Common myeloid progenitor, CD34-positive (primary cell): ENCODE measurements around the gene STX19.

Source experiments
- CTCF ChIA-PET: fragments of 350-600 bp; sonication (Branson Sonifier 250); formaldehyde crosslinking; loops from one replicate; lab custom pipeline; 2021; ENCODE audit warnings: antibody characterized with exemption; lab: Charles Lee
- POLR2A ChIA-PET: fragments of 350-600 bp; sonication (Branson Sonifier 250); formaldehyde crosslinking; loops from one replicate; lab custom pipeline; 2021; ENCODE audit warnings: antibody characterized with exemption; lab: Charles Lee
- DNase-seq, 3 donors: peaks; one replicate each; pipeline versions ENCODE4 v3.0.0 to v3.0.0-alpha.2; 2013
- H3K27ac ChIP-seq, 2 experiments: 1 replicate in 1 of 2; 2 replicates in 1 of 2; pipeline ENCODE4 v1.7.0; 2013; ENCODE audit warnings: inconsistent platforms in 2 of 2, low read length in 2 of 2, mild to moderate bottlenecking in 2 of 2, low read depth in 1 of 2, moderate library complexity in 1 of 2; ENCODE audit not compliant: severe bottlenecking in 2 of 2, insufficient read depth in 1 of 2, poor library complexity in 1 of 2
- H3K27me3 ChIP-seq, 5 experiments: replicated peaks in 2 of 5; 1 replicate in 3 of 5; 2 replicates in 2 of 5; pipeline versions ENCODE4 v1.6.1 to v1.7.0; 2013; ENCODE audit warnings: low read length in 4 of 5, mild to moderate bottlenecking in 2 of 5, moderate library complexity in 2 of 5, inconsistent platforms in 1 of 5; ENCODE audit not compliant: insufficient read depth in 5 of 5, control insufficient read depth in 4 of 5
- H3K36me3 ChIP-seq, 4 experiments: 1 replicate in 2 of 4; 2 replicates in 2 of 4; pipeline versions ENCODE4 v1.6.1 to v1.7.0; 2013; ENCODE audit warnings: low read length in 3 of 4, control low read depth in 1 of 4, mild to moderate bottlenecking in 1 of 4; ENCODE audit not compliant: control insufficient read depth in 4 of 4, insufficient read depth in 4 of 4
- H3K4me1 ChIP-seq, 4 experiments: 1 replicate in 3 of 4; 2 replicates in 1 of 4; pipeline versions ENCODE4 v1.6.1 to v1.7.1; 2013; ENCODE audit warnings: low read length in 3 of 4, mild to moderate bottlenecking in 3 of 4, control low read depth in 1 of 4, inconsistent platforms in 1 of 4, moderate library complexity in 1 of 4; ENCODE audit not compliant: control insufficient read depth in 4 of 4, insufficient read depth in 4 of 4; ENCODE audit errors: control extremely low read depth in 1 of 4
- H3K4me3 ChIP-seq, 7 experiments: 1 replicate in 4 of 7; 2 replicates in 3 of 7; pipeline versions ENCODE4 v1.5.1 to v1.7.0; 2013; ENCODE audit warnings: mild to moderate bottlenecking in 7 of 7, low read length in 6 of 7, moderate library complexity in 6 of 7, inconsistent platforms in 2 of 7, low read depth in 2 of 7, control low read depth in 1 of 7; ENCODE audit not compliant: insufficient read depth in 4 of 7, control insufficient read depth in 1 of 7; ENCODE audit errors: extremely low read depth in 1 of 7
- H3K9me3 ChIP-seq, 5 experiments: 1 replicate in 4 of 5; 2 replicates in 1 of 5; pipeline versions ENCODE4 v1.6.1 to v1.7.1; 2013; ENCODE audit warnings: low read length in 4 of 5, mild to moderate bottlenecking in 2 of 5, inconsistent platforms in 1 of 5, low read depth in 1 of 5, moderate library complexity in 1 of 5; ENCODE audit not compliant: control insufficient read depth in 4 of 5, insufficient read depth in 2 of 5; ENCODE audit errors: control extremely low read depth in 1 of 5
- WGBS: methylation state at CpG from one replicate; pipeline ENCODE4 v1.1.5; 2013; ENCODE audit not compliant: insufficient coverage; 5-methylcytosine and 5-hydroxymethylcytosine counted together

The STX19 gene

GRCh38 chr3:94012185-94012584 is 16.2 kb downstream of the STX19 start:
- Histone ChIP-seq H3K4me3 (no peak overlapping the region), H3K9me3 (no peaks in the 10 kb centered on the region), H3K27me3 (no peaks in the 10 kb centered on the region), H3K36me3 (peaks cover 0 to 2% (median 0%) of the 10 kb centered on the region in 4 experiments), H3K27ac (no peak overlapping the region), H3K4me1 (no peaks in the 10 kb centered on the region)
- CTCF ChIA-PET = interaction anchor here (1.5 kb wide), 1 partner anchor 10 kb away, joined by 4 read pairs; no protein-coding TSS in a partner anchor
- WGBS = no CpG with 5 or more reads among the region's 1 CpG
- POLR2A ChIA-PET = no interaction called here
- DNase-seq = no peak

- no peaks in the 10 kb centered on the region for H3K4me1 ChIP-seq
- no peaks in the 10 kb centered on the region for H3K9me3 ChIP-seq
- H3K27ac ChIP-seq = no peak overlapping the region
- peaks cover 0 to 2% (median 0%) of the 10 kb centered on the region in 4 experiments for H3K36me3 ChIP-seq
- no peaks in the 10 kb centered on the region for H3K27me3 ChIP-seq
- no peak overlapping the region for H3K4me3 ChIP-seq
- ChIA-PET CTCF (interaction anchor here (1.2 to 1.4 kb wide), 2 partner anchors 55 to 59 kb away, joined by 3 to 7 read pairs; no protein-coding TSS in a partner anchor), POLR2A (no interaction called here)
- DNase-seq = peak in 1 of 3 donors; percentile 4
- 85% methylated on average over 2 of the region's 3 CpGs for WGBS
These were observed 17.1 kb downstream of the STX19 start for GRCh38 chr3:94011233-94011711.

GRCh38 chr3:94009608-94010007 is 18.8 kb downstream of the STX19 start:
- no peaks in the 10 kb centered on the region for H3K9me3 ChIP-seq
- POLR2A ChIA-PET = no interaction called here
- CTCF ChIA-PET = no interaction called here
- peaks cover 0 to 2% (median 0%) of the 10 kb centered on the region in 4 experiments for H3K36me3 ChIP-seq
- no peak overlapping the region for H3K27ac ChIP-seq
- WGBS = 92% methylated on average over 2 of the region's 2 CpGs
- H3K27me3 ChIP-seq = no peaks in the 10 kb centered on the region
- H3K4me3 ChIP-seq = no peak overlapping the region
- no peaks in the 10 kb centered on the region for H3K4me1 ChIP-seq
- DNase-seq = no peak

GRCh38 chr3:94008253-94008652 is 20.1 kb downstream of the STX19 start:
- Histone ChIP-seq H3K4me3 (no peak overlapping the region), H3K27me3 (no peaks in the 10 kb centered on the region), H3K9me3 (no peaks in the 10 kb centered on the region), H3K4me1 (no peaks in the 10 kb centered on the region), H3K36me3 (peaks cover 0 to 2% (median 0%) of the 10 kb centered on the region in 4 experiments), H3K27ac (no peak overlapping the region)
- no peak for DNase-seq
- 100% methylated on average over 1 of the region's 2 CpGs for WGBS
- ChIA-PET CTCF (interaction anchor here (1.0 to 2.0 kb wide), 4 partner anchors 12 to 62 kb away, joined by 3 to 5 read pairs (median 3); no protein-coding TSS in a partner anchor), POLR2A (no interaction called here)

- DNase-seq = peak; percentile 71 to 80 (median 79)
- no peaks in the 10 kb centered on the region for H3K4me1 ChIP-seq
- no peaks in the 10 kb centered on the region for H3K27me3 ChIP-seq
- POLR2A ChIA-PET = no interaction called here
- H3K27ac ChIP-seq = peak overlapping the region in 1 of 2 experiments; percentile 59
- H3K36me3 ChIP-seq = no peaks in the 10 kb centered on the region
- CTCF ChIA-PET = interaction anchor here (0.6 to 4.7 kb wide), 4 partner anchors 10 to 64 kb away, joined by 3 to 42 read pairs (median 4); partner anchors contain the start of genes DHFR2 and NSUN3
- WGBS = 0% methylated on average over 1 of the region's 4 CpGs
- H3K4me3 ChIP-seq = peak overlapping the region in 5 of 7 experiments; percentile 25 to 74 (median 33)
- no peaks in the 10 kb centered on the region for H3K9me3 ChIP-seq
These were observed 24.0 kb downstream of the STX19 start for GRCh38 chr3:94004301-94004910.

- POLR2A ChIA-PET = no interaction called here
- no peaks in the 10 kb centered on the region for H3K27me3 ChIP-seq
- CTCF ChIA-PET = interaction anchor here (0.9 to 4.7 kb wide), 5 partner anchors 11 to 67 kb away, joined by 3 to 42 read pairs (median 6); partner anchors contain the start of genes DHFR2 and NSUN3
- DNase-seq = no peak
- H3K36me3 ChIP-seq = no peaks in the 10 kb centered on the region
- no peaks in the 10 kb centered on the region for H3K4me1 ChIP-seq
- no peaks in the 10 kb centered on the region for H3K9me3 ChIP-seq
- WGBS = 100% methylated on average over 1 of the region's 3 CpGs
- no peak overlapping the region for H3K4me3 ChIP-seq
- H3K27ac ChIP-seq = no peak overlapping the region
These were observed 26.4 kb downstream of the STX19 start for GRCh38 chr3:94001827-94002495.

- Histone ChIP-seq H3K9me3 (no peaks in the 10 kb centered on the region), H3K27me3 (no peaks in the 10 kb centered on the region), H3K4me1 (no peaks in the 10 kb centered on the region), H3K4me3 (no peak overlapping the region), H3K27ac (no peak overlapping the region), H3K36me3 (no peaks in the 10 kb centered on the region)
- WGBS = no CpG with 5 or more reads among the region's 1 CpG
- POLR2A ChIA-PET = no interaction called here
- DNase-seq = no peak
- CTCF ChIA-PET = interaction anchor here (0.9 to 2.7 kb wide), 4 partner anchors 12 to 68 kb away, joined by 3 to 9 read pairs (median 5); partner anchors contain the start of genes DHFR2 and NSUN3
These were observed 27.2 kb downstream of the STX19 start for GRCh38 chr3:94001191-94001590.
